GM19043 (cell line): Measurements from ENCODE around the gene SUGP2.
"Not testable (repeated sequence)": the region's sequence is repeated elsewhere in the genome, so short reads cannot be mapped to it uniquely, and the experiment has no call there.

ENCODE experiments used
- ATAC-seq: cut with Tn5 transposase; IDR thresholded peaks from one replicate; pipeline ENCODE4 v1.9.1; 2021; ENCODE audit warnings: low read depth; ENCODE audit not compliant: unreplicated experiment

Gene SUGP2

GRCh38 chr19:19034204-19034624 is 897 bp upstream of the SUGP2 start:
- ATAC-seq, result no peak

GRCh38 chr19:19033176-19033425 is 216 bp downstream of the SUGP2 start:
- ATAC-seq, result no peak

GRCh38 chr19:19032420-19033175 is 719 bp downstream of the SUGP2 start:
- ATAC-seq, result peak; percentile 59

GRCh38 chr19:19031891-19032290 is 1.4 kb downstream of the SUGP2 start:
- ATAC-seq, result no peak

- ATAC-seq, result no peak
These were observed 4.8 kb downstream of the SUGP2 start for GRCh38 chr19:19028526-19028925.

- ATAC-seq, result no peak
These were observed 6.1 kb downstream of the SUGP2 start for GRCh38 chr19:19027228-19027627.

- ATAC-seq, result no peak
These were observed 6.9 kb downstream of the SUGP2 start for GRCh38 chr19:19026299-19026971.

- no peak for ATAC-seq
These were observed 7.5 kb downstream of the SUGP2 start for GRCh38 chr19:19025861-19026260.

- ATAC-seq, result not testable (repeated sequence)
These were observed 9.9 kb downstream of the SUGP2 start for GRCh38 chr19:19023376-19023775.

GRCh38 chr19:19022380-19022961 is 10.8 kb downstream of the SUGP2 start:
- no peak for ATAC-seq

- no peak for ATAC-seq
These were observed 12.2 kb downstream of the SUGP2 start for GRCh38 chr19:19021115-19021514.

- ATAC-seq, result no peak
These were observed 22.8 kb downstream of the SUGP2 start for GRCh38 chr19:19010551-19010950.

GRCh38 chr19:19009951-19010350 is 23.4 kb downstream of the SUGP2 start:
- ATAC-seq, result no peak

GRCh38 chr19:19006213-19006612 is 27.1 kb downstream of the SUGP2 start:
- ATAC-seq, result no peak

GRCh38 chr19:19004144-19004543 is 29.2 kb downstream of the SUGP2 start:
- no peak for ATAC-seq

- ATAC-seq, result no peak
These were observed 33.3 kb downstream of the SUGP2 start for GRCh38 chr19:18999896-19000620.

GRCh38 chr19:18999016-18999758 is 34.1 kb downstream of the SUGP2 start:
- ATAC-seq, result no peak

- no peak for ATAC-seq
These were observed 35.0 kb downstream of the SUGP2 start for GRCh38 chr19:18998276-18998675.

- no peak for ATAC-seq
These were observed 36.4 kb downstream of the SUGP2 start for GRCh38 chr19:18996796-18997394.

- ATAC-seq, result no peak
These were observed 37.0 kb downstream of the SUGP2 start for GRCh38 chr19:18996351-18996750.
